Inferior parietal cortex (tissue), 1 donor: ENCODE data around the gene TH.
"Not testable (repeated sequence)": the region's sequence is repeated elsewhere in the genome, so short reads cannot be mapped to it uniquely, and the experiment has no call there.

ENCODE experiments used
- DNase-seq: peaks from one replicate; pipeline ENCODE4 v3.0.0-alpha.2; 2016; ENCODE audit errors: extremely low spot score

Gene TH

DNA sequence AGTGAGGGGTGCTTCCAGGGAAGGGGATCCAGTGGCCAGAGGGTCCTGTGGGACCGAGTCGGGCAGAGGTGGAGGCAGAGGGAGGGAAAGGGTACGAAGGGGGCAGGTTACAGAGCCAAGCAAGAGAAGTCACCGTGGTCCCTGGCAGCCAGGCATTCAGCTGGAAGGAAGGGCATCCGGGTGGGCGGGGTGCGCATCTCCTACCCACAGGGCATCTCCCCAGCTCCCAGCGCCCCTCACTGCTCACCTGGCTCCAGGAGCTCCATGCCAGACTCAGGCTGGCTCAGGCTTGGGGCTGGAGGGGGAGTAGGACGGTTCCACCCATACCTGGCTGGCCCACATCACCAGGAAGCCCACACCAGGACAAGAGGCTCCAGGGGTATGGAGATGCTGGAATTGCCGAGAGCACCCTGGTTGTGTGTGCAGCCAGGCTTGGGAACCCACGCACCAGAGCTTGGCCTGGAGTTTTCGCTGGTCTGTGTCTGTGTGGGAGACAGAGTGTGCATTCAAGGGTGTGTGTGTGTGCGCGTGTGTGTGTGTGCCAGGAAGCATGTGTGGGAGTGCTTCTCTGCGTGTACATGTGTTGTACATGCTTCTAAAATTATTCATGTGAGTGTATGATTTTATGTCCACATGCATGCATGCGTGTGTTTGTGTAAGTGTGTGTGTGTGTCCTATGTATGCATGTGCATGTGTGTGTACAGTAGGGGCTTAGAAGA is 6.6 kb upstream of the TH start:
- DNase-seq, result not testable (repeated sequence)

DNA sequence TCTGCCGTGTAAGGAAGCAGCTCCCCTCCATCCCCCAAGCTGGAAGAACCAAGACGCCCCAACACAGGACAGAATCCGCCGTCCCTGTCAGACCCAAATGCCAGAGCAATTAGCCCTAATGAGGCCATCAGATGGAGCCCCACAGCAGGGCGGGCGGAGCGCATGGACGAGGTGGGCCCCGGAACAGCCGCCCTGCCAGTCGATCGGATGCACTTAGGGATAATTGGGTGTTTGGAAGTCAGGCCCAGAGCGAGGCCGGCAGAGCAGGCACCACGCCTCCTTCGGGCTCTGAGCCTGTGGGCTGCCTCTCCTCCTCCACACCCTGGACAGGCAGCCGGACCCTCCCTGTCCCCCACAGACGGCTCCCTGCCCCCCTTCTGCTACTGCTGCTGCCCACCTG is 5.5 kb upstream of the TH start:
- DNase-seq, result no peak

DNA sequence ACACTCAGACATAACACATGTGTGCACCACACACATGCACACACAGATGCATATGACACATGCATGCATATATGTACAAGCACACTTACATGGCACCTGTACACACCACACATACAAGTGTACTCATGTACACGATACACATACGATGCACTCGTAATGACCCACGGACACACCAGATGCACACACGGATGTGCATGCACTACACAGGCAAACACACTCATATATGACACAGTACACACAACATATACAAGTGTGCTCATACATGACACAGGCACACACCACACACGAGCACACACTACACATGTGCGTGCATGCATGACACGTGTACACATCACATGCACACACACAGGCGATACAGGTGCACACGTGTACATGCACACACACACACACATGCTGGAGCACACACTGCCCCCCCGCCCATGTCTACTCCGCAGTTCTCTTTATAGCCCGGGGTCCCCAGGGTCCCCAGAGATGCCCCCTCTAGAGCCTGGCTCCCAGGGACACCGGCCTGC is 4.8 kb upstream of the TH start:
- no peak for DNase-seq

DNA sequence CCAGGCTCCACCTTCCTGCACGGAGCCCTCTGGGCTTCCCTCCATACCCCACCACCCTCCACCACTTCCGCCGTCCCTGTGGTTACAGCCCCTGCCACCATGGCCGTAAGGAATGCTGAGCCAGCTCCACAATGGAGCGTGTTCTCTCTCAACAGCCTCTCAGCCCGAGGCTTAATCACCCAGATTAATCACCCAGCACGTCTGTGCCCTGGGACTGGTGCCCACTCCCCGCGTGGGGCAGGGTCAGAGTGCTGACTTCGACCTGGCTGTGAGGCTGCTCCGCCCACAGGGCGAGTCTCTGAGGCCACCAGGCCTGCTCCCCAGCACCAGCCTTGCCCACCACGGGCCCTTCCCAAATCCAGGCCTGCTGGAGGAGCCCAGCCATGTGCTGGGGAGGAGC is 4.0 kb upstream of the TH start:
- no peak for DNase-seq

DNA sequence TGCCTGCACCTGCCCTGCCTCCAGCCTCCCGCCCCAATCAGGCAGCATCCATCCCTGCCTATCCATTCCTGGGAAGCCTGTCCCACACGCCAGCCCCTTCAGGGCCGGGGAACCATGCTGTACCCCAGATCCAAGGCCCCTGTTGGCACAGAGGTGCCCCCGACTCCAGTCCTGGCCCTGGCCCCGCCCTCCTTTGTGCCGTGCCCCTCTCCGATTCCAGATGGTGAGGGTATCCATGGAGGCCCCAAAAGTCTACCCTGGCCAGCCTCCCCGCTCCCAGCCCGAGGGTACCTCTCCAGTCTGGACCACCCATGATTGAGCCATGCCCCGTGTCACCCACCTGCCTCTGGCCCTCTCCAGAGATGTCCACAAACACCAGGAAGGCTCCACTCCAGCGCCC is 2.7 kb upstream of the TH start:
- no peak for DNase-seq

DNA sequence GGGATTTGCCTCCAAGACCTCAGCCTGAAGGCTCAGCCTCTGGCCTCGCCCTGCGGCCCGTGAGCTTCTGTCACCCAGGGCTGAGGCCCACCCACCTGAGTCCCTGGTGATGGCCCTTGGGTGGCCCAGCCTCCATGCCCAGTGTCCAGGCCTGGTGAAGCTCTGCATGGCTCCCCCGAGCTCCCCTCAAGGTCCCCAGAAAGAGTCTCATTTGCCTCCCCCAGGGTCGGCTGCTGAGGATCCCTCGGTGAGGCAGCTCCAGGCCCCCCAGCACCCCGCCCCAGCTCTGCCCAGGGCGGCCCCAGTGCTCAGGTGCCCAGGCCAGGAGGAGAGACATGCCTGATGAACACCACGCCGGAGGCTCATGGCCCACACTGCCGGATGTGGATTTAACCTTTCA is 2.1 kb upstream of the TH start:
- DNase-seq, result no peak

DNA sequence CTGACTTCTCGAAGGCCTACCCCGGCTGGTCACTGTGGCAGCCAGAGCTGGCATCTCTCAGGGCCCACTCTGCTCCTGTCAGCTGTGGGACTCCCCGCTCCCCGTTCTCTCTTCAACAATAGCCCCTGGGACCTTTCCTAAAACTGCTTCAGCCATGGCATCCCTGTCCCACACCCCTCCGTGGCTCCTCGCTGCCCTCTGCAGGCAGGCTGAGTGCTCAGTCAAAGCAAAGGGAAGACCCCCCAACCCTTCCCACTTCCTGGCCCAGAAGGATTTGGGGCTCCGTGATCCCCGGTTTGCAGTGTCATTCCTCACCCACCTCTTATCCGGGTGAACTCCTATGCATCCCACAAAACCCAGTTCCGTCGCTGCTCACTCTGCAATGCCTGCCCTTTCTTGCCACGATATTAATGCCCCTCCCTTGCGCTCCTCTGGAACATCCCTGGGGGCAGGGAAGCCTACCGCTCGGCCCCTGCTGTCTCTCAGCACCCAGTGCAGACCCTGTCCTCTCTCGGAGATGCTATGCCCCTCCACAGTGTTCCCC is 1.6 kb upstream of the TH start:
- no peak for DNase-seq

DNA sequence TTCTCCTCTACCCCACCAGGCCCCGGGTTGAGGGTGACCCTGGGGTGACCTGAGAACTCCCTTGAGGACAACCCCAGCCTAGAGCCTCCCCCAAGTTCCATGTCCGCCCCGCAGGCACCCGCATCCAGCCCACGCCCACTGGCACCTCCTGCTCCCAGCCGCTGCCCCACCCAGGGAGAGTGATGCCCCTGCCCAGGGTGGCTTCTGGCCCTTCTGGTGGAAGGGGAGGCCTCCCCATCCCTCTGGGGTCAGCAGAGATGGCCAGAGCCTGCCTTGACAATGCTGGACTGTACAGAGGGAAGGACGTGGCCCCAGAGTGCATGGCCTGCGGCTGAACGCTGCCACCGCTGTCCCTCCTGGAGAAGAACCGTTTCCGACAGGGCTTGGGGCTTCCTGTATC is 1.1 kb upstream of the TH start:
- no peak for DNase-seq

DNA sequence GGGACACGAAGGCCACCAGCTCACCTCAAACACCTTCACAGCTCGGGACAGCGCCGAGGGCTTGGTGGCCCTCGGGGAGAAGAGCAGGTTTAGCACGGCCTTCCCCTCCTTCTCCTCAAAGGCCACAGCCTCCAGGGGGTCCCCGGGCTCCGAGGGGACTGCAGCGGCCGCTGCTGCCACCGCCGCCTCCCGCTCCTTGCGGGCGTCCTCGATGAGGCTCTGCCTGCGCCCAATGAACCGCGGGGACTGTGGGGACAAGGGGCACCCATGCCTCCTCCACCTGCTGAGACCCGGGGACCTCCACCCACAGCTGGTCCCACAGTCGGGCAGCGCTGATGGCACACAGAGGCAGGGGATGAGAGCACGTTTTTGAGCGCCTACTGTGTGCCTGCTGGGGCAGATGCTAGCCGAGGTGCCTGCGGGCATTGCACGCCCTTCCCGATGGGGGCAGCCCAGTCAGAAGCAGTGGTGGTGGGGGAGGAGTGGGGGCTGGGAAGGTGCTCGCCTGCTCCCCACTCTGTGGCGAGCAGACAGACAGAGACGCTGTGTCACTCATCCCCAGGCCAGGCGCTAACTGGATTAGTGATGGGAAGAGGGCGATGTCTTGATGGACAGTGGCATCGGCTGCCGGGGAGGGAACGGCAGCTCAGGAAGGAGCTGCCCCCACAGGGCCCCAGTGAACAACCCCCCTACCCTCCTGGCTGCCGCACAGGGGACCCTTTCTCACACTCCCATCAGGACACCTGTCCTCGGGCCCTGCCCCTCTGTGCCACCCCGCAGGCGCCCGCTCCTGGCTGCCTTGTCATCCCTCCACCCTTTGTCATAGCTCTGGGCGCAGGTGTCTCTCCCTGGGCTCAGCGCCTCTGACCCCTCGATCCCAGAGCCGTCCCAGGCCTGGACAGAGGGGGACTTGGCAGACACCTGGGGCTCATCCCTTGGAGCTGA is 1.7 kb downstream of the TH start:
- no peak for DNase-seq

DNA sequence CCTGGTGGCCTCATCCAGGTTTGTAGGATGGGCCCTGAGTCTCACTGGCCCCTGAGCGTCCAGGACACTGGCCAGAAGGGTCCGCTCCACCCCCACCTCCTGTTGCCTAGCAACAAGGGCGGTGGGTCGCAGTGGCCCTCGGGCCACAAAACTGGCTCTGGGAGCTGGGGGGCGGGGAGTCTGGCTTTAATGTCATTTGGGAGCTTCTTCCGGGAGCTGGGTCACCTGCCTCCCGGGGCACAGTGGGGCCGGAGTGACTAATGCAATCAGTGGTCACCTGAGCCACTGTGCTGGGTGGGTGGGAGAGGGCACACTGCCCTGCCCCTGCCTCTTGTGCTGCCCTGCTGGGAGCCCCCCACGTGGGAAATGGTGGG is 2.6 kb downstream of the TH start:
- DNase-seq, result no peak

DNA sequence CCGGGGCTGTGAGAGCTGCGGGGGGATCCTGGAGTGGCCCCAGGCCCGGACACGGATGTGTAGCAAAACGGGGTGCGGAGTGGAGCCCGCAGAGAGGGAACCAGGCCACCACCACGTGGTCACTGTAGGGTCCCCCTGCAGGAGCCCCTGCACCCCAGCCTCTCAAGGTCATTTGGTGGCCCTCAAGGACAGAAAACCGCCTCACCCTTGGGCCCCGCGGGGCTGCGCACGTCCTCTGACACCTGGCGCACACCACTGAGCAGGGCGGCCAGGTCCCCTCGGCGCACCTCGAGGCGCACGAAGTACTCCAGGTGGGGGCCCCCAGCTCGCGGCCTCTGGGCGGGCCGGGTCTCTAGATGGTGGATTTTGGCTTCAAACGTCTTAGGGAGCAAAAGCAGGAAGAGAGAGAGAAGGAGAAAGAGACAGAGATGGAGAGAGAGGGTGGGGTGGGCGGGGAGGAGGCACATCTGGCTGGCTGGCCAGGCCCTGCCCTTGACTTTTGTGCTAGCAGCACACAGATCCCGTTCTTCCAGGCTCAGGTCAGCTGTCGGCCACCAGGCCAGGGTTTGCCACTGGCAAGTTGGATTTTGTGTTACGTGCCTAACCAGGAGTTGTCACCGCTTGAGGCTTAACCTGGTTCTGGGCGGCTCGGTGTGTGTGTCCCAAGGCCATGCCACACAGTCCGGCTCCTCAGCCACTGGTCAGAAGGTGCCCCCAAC is 3.2 kb downstream of the TH start:
- no peak for DNase-seq

DNA sequence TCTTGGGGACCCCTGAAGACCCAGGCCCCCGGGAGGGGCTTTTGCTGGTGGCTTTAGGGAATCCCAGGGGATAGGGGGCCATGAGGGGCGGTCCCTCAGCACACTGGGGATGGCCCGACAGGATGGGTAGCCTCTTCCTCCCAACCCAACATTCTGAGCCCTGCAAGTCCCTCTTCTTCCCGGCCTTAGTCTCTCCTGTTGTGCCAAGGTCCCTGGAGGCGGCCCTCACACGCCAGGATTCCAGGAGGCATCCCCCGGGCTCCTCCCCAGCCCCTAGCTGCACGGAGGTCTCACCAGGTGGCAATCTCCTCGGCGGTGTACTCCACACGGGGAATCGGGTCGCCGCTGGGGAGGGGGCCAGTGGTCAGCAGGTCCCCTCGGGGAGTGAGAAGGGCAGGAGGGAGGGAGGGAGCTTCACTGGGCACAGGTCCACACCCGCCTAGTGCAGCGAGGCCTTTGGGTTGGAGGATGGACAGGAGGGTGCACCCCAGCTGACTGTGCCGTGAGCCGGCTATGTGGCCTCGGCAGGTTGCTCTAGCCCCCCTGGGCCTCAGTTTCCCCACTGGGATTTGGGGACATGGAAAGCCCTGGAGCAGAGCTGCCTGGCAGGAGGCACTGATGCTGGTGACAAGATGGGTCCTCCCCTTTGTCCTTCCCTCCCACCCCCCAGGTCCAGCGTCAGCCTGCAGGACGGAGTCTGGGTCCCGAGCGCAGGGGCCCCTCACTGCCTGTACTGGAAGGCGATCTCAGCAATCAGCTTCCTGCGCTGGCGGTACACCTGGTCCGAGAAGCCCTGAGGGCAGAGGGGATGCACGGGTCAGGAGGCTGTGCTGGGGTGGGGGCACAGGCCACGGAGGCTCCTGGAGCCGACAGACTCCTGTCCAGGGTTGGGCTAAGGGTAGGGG is 4.2 kb downstream of the TH start:
- DNase-seq, result no peak

DNA sequence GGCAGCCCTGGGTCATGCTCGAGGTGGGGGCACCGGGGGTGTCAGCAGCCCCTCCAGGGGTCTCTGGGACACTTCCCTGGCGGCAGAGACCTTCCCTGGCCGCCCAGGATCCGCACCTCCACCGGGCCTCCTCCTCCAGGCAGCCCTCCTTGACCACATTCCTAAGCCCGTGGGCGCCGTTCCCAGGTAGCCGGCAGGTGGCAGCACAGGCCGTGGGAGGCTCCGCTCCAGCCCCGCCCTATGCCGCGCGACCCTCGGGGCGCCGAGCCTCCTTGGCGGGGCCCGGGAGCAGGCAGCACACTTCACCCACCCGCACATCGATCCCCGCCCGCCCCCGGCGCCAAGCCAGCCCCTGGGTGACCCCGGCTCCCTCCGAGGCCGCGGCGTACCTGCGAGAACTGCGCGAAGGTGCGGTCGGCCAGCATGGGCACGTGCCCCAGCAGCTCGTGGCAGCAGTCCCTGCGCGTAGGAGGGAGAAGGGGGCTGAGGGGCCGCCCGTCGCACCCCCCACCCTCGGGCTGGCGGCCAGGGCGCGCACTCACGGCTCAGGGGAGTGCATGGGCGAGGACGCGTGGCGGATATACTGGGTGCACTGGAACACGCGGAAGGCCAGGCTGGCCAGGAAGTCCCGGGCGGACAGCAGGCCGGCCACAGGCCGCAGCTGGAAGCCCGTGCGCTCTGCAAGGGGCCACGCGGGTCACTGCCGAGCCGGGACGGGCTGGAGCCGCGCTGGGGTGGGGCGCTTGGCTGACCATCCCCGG is 5.3 kb downstream of the TH start:
- no peak for DNase-seq

DNA sequence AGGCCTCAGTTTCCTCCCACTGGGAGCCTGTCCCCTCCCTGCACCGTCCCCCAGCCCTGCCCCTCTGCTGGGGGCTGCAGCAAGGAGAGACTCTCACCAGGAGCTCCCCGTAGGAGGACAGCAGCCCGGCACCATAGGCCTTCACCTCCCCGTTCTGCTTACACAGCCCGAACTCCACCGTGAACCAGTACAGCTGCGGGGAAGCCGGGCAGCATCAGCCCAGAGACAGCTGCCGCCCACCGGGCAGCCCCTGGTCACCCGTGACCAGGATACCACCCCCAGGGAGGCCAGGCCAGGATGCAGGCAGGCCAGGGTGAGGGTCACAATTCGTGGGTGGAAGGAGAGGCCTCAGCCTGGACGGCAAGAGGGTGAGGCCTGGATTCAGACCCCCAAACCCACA is 6.0 kb downstream of the TH start:
- no peak for DNase-seq

DNA sequence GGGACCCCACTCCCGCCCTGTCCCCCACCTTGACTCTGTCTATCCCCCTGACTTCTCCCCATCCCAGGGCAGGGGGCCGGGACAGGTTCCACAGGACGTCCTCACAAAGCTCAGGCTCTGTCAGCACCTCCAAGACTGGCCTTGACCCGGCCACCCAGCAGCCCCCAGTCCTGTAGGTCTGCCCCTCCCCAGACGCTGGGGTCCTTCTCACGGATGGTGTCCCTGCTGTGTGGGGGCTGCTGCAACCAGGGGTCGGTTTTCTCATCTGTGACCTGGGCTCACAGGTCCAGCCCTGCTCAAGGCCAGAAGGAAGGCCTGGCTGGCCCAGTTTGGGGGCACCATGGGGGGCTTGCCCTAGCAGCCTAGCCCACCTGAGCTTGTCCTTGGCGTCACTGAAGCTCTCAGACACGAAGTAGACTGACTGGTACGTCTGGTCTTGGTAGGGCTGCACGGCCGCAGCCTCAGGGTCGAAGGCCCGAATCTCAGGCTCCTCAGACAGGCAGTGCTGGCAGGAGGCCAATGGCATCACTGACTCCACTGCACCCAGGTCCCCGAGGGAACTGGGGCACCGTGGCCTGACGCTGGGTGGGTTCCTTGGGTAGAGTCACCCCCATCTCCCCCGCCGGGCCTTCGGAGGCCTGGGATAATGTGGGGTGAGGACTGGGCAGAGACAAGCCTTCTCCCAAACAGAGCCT is 6.6 kb downstream of the TH start:
- DNase-seq, result no peak

DNA sequence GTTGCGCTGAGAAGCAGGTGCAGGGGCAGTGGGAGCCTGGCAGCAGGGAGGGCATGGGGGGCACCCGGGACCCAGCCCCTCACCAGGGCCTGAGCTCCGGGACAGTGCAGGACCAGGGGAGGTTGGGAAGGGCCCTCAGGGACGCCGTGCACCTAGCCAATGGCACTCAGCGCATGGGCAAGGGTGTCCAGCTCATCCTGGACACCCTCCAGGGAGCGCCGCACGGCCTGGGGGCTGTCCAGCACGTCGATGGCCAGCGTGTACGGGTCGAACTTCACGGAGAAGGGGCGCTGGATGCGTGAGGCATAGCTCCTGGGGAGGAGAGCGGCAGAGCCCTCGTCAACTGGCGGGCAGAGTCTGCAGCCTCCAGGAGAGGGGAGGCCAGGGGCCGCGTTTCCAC is 7.5 kb downstream of the TH start:
- DNase-seq, result no peak

DNA sequence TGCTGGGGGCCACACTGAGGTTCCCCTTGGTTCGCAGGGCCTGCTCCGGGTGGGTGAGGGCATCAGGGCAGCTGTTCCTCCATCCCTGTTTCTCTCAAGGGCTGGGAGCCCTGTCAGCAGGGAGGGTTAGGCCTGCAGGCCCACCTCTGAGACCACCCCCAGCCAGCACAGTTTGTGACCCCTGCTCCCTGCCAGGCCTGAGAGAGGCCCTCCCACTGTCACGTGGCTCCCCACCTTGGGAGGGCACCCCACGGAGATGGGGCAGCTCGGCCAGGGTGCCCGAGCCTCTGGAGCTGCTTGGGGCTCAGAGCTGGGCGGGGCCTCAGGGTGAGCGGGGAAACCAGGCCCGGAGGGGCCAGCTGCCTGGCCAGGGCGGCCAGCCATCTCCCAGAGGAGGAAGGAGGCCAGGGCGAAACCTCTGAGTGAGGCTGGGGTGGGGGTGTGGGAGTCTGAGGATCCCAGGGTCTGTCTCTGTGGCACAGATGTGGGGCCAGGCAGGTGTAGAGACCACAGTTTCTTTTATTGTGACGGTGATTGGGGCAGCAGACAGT is 8.1 kb downstream of the TH start:
- DNase-seq, result no peak

DNA sequence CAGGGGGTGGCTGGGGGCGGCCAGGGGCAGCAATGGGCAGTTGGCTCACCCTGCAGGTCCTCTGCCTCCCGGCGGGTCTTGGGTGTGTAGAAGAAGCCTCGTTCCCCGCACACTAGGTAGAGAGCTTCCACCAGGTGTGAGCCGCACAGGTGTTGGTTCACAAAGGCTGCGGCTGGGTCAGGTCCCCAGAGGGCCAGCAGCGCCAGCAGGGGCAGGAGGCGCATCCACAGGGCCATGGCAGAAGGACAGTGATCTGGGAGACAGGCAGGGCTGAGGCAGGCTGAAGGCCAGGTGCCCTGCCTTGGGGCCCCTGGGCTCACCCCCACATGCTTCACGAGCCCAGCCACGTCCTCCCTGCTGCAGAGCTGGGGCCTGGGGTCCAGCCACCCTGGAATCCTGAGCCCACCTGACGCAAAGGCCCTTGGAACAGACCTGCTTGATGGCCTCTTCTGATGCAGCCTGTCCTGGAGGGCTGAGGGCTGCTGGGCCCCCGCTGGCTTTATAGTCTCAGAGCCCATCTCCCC is 10.8 kb downstream of the TH start, which contains the start of gene INS:
INS (minus strand) TSS at position 474 of the 524 bp plus-strand sequence; CDS start at position 236, 238 bp downstream.
- DNase-seq, result no peak
